Kidney (tissue), 14 donors: ENCODE data around the gene RASGRF1. TPM values are rescaled to one million over a fixed set of nuclear protein-coding genes. Genes with fewer than 3 reads are reported as not detected.

ENCODE experiments used
- DNase-seq, 5 donors: peaks; one replicate each; pipeline ENCODE4 v3.0.0-alpha.2; 2013 to 2020
- FAIRE-seq: peaks from 2 replicates; lab custom pipeline; 2012; peaks lifted over from hg19 to GRCh38; lab: Jason Lieb, UNC
- H3K27ac ChIP-seq, 2 donors: one replicate each; pipeline ENCODE4 v1.7.0; 2013; ENCODE audit warnings: low read depth in 2 of 2, low read length in 2 of 2, inconsistent platforms in 1 of 2
- H3K27me3 ChIP-seq: one replicate; pipeline ENCODE4 v1.7.1; 2013; ENCODE audit warnings: low read length, inconsistent platforms; ENCODE audit not compliant: control insufficient read depth, insufficient read depth
- H3K36me3 ChIP-seq, 3 donors: one replicate each; pipeline versions ENCODE4 v1.7.0 to v1.7.1; 2013; ENCODE audit warnings: low read length in 3 of 3, control low read depth in 1 of 3, inconsistent platforms in 1 of 3; ENCODE audit not compliant: insufficient read depth in 3 of 3, control insufficient read depth in 2 of 3
- H3K4me1 ChIP-seq, 3 donors: one replicate each; pipeline versions ENCODE4 v1.7.0 to v1.7.1; 2013; ENCODE audit warnings: low read length in 3 of 3, inconsistent platforms in 1 of 3, low read depth in 1 of 3; ENCODE audit not compliant: control insufficient read depth in 2 of 3, insufficient read depth in 2 of 3
- H3K4me3 ChIP-seq, 3 donors: one replicate each; pipeline versions ENCODE4 v1.7.0 to v1.8.1; 2013; ENCODE audit warnings: low read length in 3 of 3, control low read depth in 1 of 3, inconsistent platforms in 1 of 3
- H3K9ac ChIP-seq, 3 donors: one replicate each; pipeline versions ENCODE4 v1.7.0 to v1.7.1; 2013; ENCODE audit warnings: low read length in 3 of 3, control low read depth in 1 of 3, inconsistent platforms in 1 of 3
- H3K9me3 ChIP-seq, 3 donors: one replicate each; pipeline versions ENCODE4 v1.7.0 to v1.7.1; 2013; ENCODE audit warnings: low read length in 3 of 3, control low read depth in 1 of 3, inconsistent platforms in 1 of 3; ENCODE audit not compliant: control insufficient read depth in 2 of 3, insufficient read depth in 1 of 3
- CTCF ChIP-seq: IDR thresholded peaks from 3 replicates; pipeline ENCODE4 v1.5.1; 2012; ENCODE audit warnings: mild to moderate bottlenecking, moderate library complexity, borderline replicate concordance; ENCODE audit not compliant: insufficient read depth; ENCODE audit errors: extremely low read depth
- intact Hi-C: fragments of 100-400 bp; cut with DNase I; formaldehyde crosslinking; loops from one replicate; pipeline ENCODE4 v1.11.1; 2022
- polyA plus RNA-seq: library from polyadenylated mRNA; stranded (reverse); fragments of 350-450 nt; fragmentation: Illumina TruSeq; extraction: RNeasy Lipid Tissue Mini Kit (QIAGEN cat#74804); gene quantifications from one replicate; pipeline ENCODE4 v1.2.3, GENCODE V29; 2014; ENCODE audit warnings: low read depth, low replicate concordance; ENCODE audit not compliant: insufficient read depth
- total RNA-seq: library from RNA; stranded (reverse); fragmentation: NEBNext Ultra II Directional; extraction: Animal tissue kit (Norgen Biotek cat#: 25700); gene quantifications from one replicate; pipeline ENCODE4 v1.2.1, GENCODE V29; 2021
- donor health status: control.
- donor health status: control.
- donor health status: control.
- donor health status: control.
- donor health status: control.
- donor health status: DM: yes; HTN: yes; CAD: no.
- donor health status: Normal renal cell carcinoma (clear cell type).

RASGRF1 gene
- total and polyA plus RNA-seq, 2 donors from 2014 or later: 0.98 to 4.2 TPM

GRCh38 chr15:78947506-78947905 is 143.1 kb downstream of the RASGRF1 start:
- DNase-seq: no peak
- TF ChIP-seq CTCF: no peak
- H3K9ac ChIP-seq: no peak overlapping the region
- no peak overlapping the region for H3K4me3 ChIP-seq
- no peaks in the 10 kb centered on the region for H3K36me3 ChIP-seq
- no peak overlapping the region for H3K27ac ChIP-seq
- intact Hi-C loops: no loop called here
- H3K27me3 ChIP-seq: no peaks in the 10 kb centered on the region
- H3K4me1 ChIP-seq: peaks cover 3 to 19% (median 17%) of the 10 kb centered on the region in 3 donors
- H3K9me3 ChIP-seq: no peaks in the 10 kb centered on the region
- FAIRE-seq: no peak

GRCh38 chr15:78946493-78946892 is 144.1 kb downstream of the RASGRF1 start:
- intact Hi-C loops: no loop called here

GRCh38 chr15:78944669-78945407 is 145.7 kb downstream of the RASGRF1 start, which contains the start of gene CTSH:
CTSH (minus strand) TSS chr15:78945046; CDS start chr15:78944981, 65 bp downstream.
- no peak for FAIRE-seq
- TF ChIP-seq CTCF: no peak
- H3K9ac ChIP-seq: peak within 1 kb of the TSS; percentile 28 to 99 (median 86)

More at GRCh38 chr15:78946493-78946892, 144.1 kb downstream of the RASGRF1 start:
- DNase-seq: no peak
- TF ChIP-seq CTCF: no peak
- no peak for FAIRE-seq
- H3K9me3 ChIP-seq: no peaks in the 10 kb centered on the region
- no peak overlapping the region for H3K9ac ChIP-seq
- no peaks in the 10 kb centered on the region for H3K27me3 ChIP-seq
- no peak overlapping the region for H3K4me3 ChIP-seq
- no peaks in the 10 kb centered on the region for H3K36me3 ChIP-seq
- H3K27ac ChIP-seq: no peak overlapping the region
- H3K4me1 ChIP-seq: peaks cover 3 to 15% (median 13%) of the 10 kb centered on the region in 3 donors

More at GRCh38 chr15:78944669-78945407, 145.7 kb downstream of the RASGRF1 start, which contains the start of gene CTSH:
- Histone ChIP-seq H3K36me3 (no peaks in the 10 kb centered on the region), H3K4me3 (peak within 1 kb of the TSS; percentile 41 to 88 (median 85)), H3K27ac (peak within 1 kb of the TSS; percentile 94 to 95), H3K4me1 (peaks cover 0 to 3% (median 3%) of the 10 kb centered on the region in 3 donors), H3K9me3 (no peaks in the 10 kb centered on the region), H3K27me3 (no peaks in the 10 kb centered on the region)
- peak; percentile 81 to 95 (median 86) for DNase-seq
- intact Hi-C loops: no loop called here
